Mucosa of rectum (tissue), 2 donors: ENCODE measurements around the gene BTG3.

Experiments used
- H3K27ac ChIP-seq, 2 donors: one replicate each; pipeline ENCODE4 v1.7.0; 2013; ENCODE audit warnings: inconsistent platforms in 2 of 2, low read depth in 2 of 2, low read length in 2 of 2
- H3K27me3 ChIP-seq, 2 donors: one replicate each; pipeline ENCODE4 v1.7.0; 2013; ENCODE audit warnings: low read length in 2 of 2; ENCODE audit not compliant: control insufficient read depth in 2 of 2, insufficient read depth in 2 of 2
- H3K36me3 ChIP-seq, 2 donors: one replicate each; pipeline ENCODE4 v1.7.0; 2013; ENCODE audit warnings: low read length in 2 of 2; ENCODE audit not compliant: control insufficient read depth in 2 of 2, insufficient read depth in 2 of 2
- H3K4me1 ChIP-seq, 2 donors: one replicate each; pipeline ENCODE4 v1.7.0; 2013; ENCODE audit warnings: low read length in 2 of 2, mild to moderate bottlenecking in 1 of 2; ENCODE audit not compliant: control insufficient read depth in 2 of 2, insufficient read depth in 2 of 2
- H3K4me3 ChIP-seq, 2 donors: one replicate each; pipeline ENCODE4 v1.7.0; 2013; ENCODE audit warnings: low read length in 2 of 2
- H3K9ac ChIP-seq, 2 donors: one replicate each; pipeline ENCODE4 v1.7.0; 2013; ENCODE audit warnings: low read length in 2 of 2, low read depth in 1 of 2, mild to moderate bottlenecking in 1 of 2
- H3K9me3 ChIP-seq, 2 donors: one replicate each; pipeline ENCODE4 v1.7.0; 2013; ENCODE audit warnings: low read length in 2 of 2; ENCODE audit not compliant: control insufficient read depth in 2 of 2
- donor health status: healthy.
- donor health status: Normal muscosa, but diverticular disease.

The BTG3 gene

DNA sequence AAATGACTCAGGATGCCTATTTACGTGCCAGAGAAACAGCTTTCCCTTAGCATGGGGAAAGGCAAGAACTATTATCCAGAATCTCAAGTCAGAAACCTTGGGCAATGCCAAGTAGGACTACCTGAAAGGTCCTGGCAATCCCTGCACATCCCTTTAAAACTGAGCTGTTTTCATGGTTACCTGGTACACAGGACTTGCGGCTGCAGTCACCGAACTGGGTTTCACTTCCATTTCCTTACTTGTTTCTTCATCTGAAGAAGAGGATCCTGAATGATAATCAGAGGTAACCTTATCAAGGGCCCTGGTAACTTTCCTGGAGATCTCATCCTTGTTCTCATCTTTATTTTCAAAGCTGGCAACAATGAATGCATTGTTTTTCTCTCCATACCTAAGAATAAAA is 14.3 kb downstream of the BTG3 start:
- H3K4me1 ChIP-seq, result no peaks in the 10 kb centered on the region
- no peak overlapping the region for H3K4me3 ChIP-seq
- no peak overlapping the region for H3K27ac ChIP-seq
- H3K36me3 ChIP-seq, result peaks cover 30 to 34% of the 10 kb centered on the region in 2 donors
- H3K9ac ChIP-seq, result no peak overlapping the region
- H3K27me3 ChIP-seq, result no peaks in the 10 kb centered on the region
- H3K9me3 ChIP-seq, result no peaks in the 10 kb centered on the region

DNA sequence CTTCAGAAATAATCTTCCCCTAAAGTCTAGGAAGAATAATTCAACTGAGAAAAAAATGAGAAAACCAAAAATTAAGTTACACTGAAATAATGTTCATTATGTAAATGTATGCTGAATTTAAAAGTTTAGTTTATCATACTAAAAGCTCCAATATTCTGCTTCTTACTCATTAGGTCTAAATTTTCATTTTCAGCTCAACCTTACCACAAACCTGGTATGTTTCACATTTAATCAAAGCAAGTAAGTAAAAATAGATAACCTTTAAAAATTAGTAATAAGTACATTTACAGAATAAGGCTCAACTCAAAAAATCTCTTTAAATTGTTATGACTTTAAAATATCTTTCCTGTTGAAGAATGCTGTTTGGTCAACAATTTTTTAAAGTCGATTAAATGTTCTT is 15.0 kb downstream of the BTG3 start:
- Histone ChIP-seq H3K27ac (no peak overlapping the region), H3K9ac (no peak overlapping the region), H3K4me3 (no peak overlapping the region), H3K9me3 (no peaks in the 10 kb centered on the region), H3K36me3 (peaks cover 24 to 33% of the 10 kb centered on the region in 2 donors), H3K27me3 (no peaks in the 10 kb centered on the region), H3K4me1 (no peaks in the 10 kb centered on the region)

DNA sequence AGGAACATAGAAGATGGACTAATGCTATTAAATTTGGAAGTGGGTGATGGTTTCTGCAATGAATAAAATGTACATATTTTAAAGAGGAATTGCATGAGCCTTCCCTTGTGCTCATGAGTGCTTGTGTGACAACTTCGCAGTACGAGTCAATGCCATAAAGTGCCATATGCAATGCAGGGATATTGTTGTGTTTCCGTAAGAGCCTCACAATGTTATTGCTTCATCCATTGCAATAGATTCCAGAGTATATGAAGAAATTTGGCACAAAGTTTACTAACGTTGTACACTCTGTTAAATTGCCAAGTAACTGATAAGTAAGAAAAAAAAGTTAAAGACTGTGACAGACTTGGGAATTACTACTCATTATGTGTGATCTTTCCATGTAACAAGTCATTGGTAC is 22.3 kb downstream of the BTG3 start:
- H3K4me3 ChIP-seq, result no peak overlapping the region
- H3K4me1 ChIP-seq, result no peaks in the 10 kb centered on the region
- no peaks in the 10 kb centered on the region for H3K27me3 ChIP-seq
- no peak overlapping the region for H3K9ac ChIP-seq
- no peaks in the 10 kb centered on the region for H3K9me3 ChIP-seq
- peaks cover 10 to 14% of the 10 kb centered on the region in 2 donors for H3K36me3 ChIP-seq
- no peak overlapping the region for H3K27ac ChIP-seq

DNA sequence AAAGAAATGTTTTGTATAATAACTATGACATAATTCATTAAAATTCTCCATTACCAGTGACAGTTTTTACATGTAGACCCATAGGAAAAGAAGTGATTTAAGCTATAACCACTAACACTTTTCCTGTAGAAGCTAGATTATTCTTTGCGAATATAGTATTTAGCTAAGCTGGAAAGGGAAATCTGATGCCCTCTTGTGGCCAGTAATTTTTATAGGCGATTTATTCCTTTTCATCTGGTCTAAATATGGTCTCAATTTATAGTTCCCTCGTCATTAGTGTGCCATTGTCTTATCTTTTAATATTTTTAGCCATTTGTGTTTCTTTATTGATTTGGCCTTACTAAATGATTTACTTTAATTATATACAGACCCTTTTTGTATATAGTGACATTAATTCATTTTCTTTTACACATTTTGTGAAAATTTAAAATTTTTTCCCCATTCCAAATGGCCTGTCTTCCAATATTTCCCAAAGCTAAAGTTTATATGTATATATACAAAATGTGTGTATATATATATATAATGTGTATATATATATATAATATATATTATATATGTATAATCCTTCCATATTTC is 26.7 kb downstream of the BTG3 start:
- H3K36me3 ChIP-seq, result no peaks in the 10 kb centered on the region
- no peak overlapping the region for H3K9ac ChIP-seq
- no peak overlapping the region for H3K4me3 ChIP-seq
- no peaks in the 10 kb centered on the region for H3K27me3 ChIP-seq
- H3K9me3 ChIP-seq, result no peaks in the 10 kb centered on the region
- no peak overlapping the region for H3K27ac ChIP-seq
- H3K4me1 ChIP-seq, result no peaks in the 10 kb centered on the region

DNA sequence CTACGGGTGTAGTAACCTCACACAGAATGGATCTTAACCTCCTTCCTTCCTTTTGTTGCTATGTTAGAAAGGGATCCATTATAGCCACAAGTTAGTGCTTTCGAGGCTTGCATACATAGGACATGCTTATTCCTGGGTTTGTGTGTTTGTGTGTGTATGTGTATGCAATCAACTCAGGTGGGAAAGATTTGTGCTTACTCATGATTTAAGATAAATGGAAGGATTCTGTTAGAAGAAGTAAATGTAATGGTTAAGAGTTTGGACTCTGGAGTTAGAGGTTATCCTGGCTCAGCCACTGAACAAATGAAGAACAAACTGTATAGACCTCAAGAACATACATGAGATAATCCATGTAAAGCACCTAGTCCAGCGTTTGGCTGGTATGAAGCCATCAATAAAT is 28.8 kb downstream of the BTG3 start:
- Histone ChIP-seq H3K9ac (no peak overlapping the region), H3K9me3 (no peaks in the 10 kb centered on the region), H3K4me3 (no peak overlapping the region), H3K4me1 (no peaks in the 10 kb centered on the region), H3K27me3 (no peaks in the 10 kb centered on the region), H3K36me3 (peaks cover 0 to 2% of the 10 kb centered on the region in 2 donors), H3K27ac (no peak overlapping the region)

DNA sequence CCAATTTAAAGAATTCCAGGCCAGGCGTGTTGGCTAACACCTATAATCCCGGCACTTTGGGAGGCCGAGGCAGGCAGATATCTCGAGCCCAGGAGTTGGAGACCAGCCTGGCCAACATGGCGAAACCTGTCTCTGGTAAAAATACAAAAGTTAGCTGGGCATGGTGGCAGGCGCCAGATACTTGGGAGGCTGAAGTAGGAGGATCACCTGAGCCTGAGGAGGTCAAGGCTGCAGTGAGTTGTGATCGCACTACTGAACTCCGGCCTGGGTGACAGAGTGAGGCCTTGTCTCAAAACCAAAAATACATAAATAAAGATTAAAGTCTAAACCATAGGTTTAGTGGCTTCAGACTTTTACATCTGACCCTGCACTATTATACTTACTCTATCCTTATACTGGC is 32.4 kb downstream of the BTG3 start:
- Histone ChIP-seq H3K4me1 (peaks cover 2 to 13% of the 10 kb centered on the region in 2 donors), H3K27ac (no peak overlapping the region), H3K27me3 (no peaks in the 10 kb centered on the region), H3K4me3 (no peak overlapping the region), H3K9ac (no peak overlapping the region), H3K36me3 (peaks cover 0 to 2% of the 10 kb centered on the region in 2 donors), H3K9me3 (no peaks in the 10 kb centered on the region)

DNA sequence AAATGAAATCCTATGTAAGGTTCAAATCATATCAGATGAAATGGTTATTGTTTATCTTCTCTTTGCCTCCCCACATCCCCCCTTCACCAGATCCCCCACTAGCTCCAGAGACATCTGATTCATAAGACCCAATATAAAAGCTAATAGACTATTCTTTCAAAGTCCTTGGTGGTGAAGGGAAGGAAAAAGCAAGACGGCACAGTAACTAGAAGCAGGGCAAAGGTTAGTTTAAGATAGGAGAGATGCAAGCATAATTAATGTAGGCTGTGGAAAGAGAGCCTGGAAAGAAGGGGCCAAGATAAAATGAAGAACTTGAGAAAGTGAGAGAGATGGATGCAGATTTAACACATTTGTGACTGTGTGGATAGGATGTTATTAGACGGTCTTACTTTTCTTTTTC is 33.8 kb downstream of the BTG3 start:
- Histone ChIP-seq H3K4me1 (peaks cover 2 to 13% of the 10 kb centered on the region in 2 donors), H3K9me3 (no peaks in the 10 kb centered on the region), H3K4me3 (no peak overlapping the region), H3K27me3 (no peaks in the 10 kb centered on the region), H3K9ac (no peak overlapping the region), H3K27ac (no peak overlapping the region), H3K36me3 (peaks cover 0 to 2% of the 10 kb centered on the region in 2 donors)

DNA sequence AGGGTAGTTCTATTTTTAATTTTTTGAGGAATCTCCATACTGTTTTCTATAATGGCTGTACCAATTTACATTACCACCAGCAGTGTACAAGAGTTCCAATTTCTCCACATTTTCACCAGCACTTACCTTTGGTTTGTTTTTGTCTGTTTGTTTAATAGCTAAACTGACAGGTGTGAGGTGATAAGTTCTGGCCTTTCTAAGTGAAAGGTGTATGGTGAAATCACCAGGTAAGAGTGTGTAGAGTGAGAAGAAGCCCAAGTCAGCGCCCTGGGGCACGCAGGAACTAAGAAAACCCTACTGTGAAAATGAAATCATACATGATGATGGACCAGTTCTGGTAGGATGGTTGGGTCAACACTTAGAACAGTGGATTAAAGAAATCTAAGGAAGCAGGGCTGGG is 34.5 kb downstream of the BTG3 start:
- Histone ChIP-seq H3K9ac (no peak overlapping the region), H3K4me3 (no peak overlapping the region), H3K27me3 (no peaks in the 10 kb centered on the region), H3K9me3 (no peaks in the 10 kb centered on the region), H3K36me3 (peaks cover 0 to 2% of the 10 kb centered on the region in 2 donors), H3K4me1 (peaks cover 2 to 13% of the 10 kb centered on the region in 2 donors), H3K27ac (no peak overlapping the region)

DNA sequence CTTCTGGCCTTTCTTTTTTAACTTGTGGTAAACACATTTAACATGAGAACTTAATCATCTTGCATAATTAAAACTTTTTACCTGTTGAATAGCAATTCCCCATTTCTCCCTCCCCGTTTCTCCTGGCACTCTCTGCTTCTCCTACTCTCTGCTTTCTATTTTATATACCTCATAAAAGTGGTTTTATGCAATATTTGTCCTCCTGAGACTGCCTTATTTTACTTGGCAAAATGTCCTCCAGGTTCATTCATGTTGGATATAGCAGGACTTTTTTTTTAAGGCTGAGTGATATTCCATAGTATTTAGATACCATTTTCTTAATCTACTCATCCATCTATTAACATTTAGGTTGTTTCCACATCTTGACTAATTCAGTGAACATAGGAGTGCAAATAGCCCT is 35.0 kb downstream of the BTG3 start:
- Histone ChIP-seq H3K4me1 (peaks cover 2 to 13% of the 10 kb centered on the region in 2 donors), H3K4me3 (no peak overlapping the region), H3K9ac (no peak overlapping the region), H3K27me3 (no peaks in the 10 kb centered on the region), H3K9me3 (no peaks in the 10 kb centered on the region), H3K36me3 (peaks cover 0 to 2% of the 10 kb centered on the region in 2 donors), H3K27ac (no peak overlapping the region)

DNA sequence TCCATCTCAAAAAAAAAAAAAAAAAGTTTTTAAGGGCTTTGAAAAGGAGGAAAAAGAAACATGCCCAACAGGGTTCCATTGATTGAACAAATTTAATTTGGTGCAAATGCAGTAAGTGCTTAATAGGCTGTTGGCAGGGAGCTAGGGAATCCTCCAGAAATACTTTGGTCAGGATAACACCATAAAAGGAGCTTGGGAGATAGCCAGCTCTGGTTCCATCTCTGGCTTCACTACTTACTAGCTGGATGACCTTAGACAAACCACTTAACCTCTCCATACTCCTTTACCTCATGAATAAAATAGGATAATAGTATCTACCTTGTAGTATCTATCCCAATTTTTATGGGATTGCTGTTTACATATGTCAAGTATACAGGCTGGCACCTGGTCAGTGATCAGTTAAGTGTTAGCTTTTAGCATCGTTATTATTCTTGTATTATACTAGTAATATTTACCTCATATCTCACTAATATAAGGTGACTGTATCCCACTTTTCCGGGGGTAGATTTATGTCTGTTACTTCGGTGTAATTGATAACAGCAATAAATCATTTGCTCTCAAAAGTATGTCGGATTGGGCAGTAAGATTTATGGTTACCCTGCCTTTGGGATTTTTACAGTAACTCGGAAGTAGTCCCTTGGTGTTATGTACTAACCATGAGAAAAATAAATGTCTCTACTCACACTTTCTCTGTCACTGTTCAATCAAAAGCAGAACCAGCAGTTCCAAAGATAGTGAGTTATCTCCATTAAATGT is 36.4 kb downstream of the BTG3 start:
- Histone ChIP-seq H3K27ac (no peak overlapping the region), H3K9me3 (no peaks in the 10 kb centered on the region), H3K27me3 (no peaks in the 10 kb centered on the region), H3K4me3 (no peak overlapping the region), H3K36me3 (peaks cover 2% of the 10 kb centered on the region in 2 donors), H3K9ac (no peak overlapping the region), H3K4me1 (peaks cover 2 to 13% of the 10 kb centered on the region in 2 donors)
